ENCODE data around the gene UNCX. TPM values are rescaled to one million over a fixed set of nuclear protein-coding genes. Genes with fewer than 3 reads are reported as not detected.

UNCX gene
- total and polyA plus RNA-seq, 9 of the 15 experiments (the other 6 are each of a cell fraction or from before 2014, with no cell fraction given), result not detected

DNA sequence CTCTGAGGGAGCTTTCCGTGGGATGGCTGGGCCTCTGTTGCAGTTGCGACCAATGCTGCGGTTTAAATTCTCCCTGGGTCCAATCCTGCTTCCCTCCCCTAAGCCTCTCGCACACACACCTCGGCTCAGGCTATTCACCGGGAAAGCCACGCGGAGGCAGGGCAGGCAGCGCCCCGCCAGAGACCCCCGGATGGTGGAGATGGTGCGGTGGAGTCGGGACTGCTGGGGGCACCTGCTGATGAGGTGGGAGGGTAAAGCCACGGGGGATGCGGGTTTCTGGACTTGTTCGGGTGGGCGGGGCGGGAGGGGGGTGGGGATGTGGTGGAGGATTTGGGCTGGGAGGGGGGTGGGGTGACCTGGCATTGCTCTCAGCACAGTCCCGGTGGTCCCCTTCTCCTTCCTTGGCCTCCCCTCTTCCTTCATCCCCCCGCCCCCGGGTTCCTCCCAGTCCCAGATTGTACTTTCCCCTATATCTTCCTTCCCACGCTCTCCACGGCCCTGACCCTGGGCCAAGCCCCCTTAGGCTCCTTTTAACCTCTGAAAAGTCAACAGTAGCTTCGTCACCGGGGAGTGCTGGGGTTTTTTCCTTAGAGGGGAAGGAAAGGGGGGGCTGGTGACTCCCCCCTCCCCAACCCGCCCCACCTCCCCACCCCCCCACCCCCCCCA lies 16.4 kb downstream of the UNCX start:
- ChIA-PET POLR2A (interaction anchor here (0.5 kb wide), 1 partner anchor 114 kb away, joined by 3 read pairs; no protein-coding TSS in a partner anchor), CTCF (ENCODE audit: low intra/inter-chr PET ratio) (no interaction called here)
- peaks cover 2 to 52% of the 10 kb centered on the region in 2 experiments; a peak in 2 of 5 replicates for H3K4me1 ChIP-seq (replicated peaks in 1 of 2; ENCODE audit: control insufficient read depth in 2 of 2, insufficient read depth in 2 of 2, low read length in 2 of 2)
- H3K9ac ChIP-seq (ENCODE audit: insufficient read depth in 1 of 2, low read depth in 2 of 2, low read length in 2 of 2), result no peak overlapping the region
- H3K79me2 ChIP-seq (ENCODE audit: control insufficient read depth, insufficient read depth, low read length), result no peaks in the 10 kb centered on the region
- BruUV-seq (replicated peaks), result no TSS peak
- no peak overlapping the region for H3K4me3 ChIP-seq
- peaks cover 54 to 82% of the 10 kb centered on the region in 2 experiments for H3K27me3 ChIP-seq (ENCODE audit: control insufficient read depth in 2 of 2, insufficient read depth in 2 of 2, low read length in 2 of 2)
- DNase-seq (ENCODE audit: extremely low read depth in 1 of 4, low spot score in 3 of 4) (no peak), FAIRE-seq (no peak), ATAC-seq (no peak)
- intact Hi-C loops (cut with micrococcal nuclease), result no loop called here
- no peak for TF ChIP-seq NCOA6 (IDR thresholded peaks at IDR 0.05)
- no peak overlapping the region for H3K27ac ChIP-seq (ENCODE audit: extremely low read depth, low read depth, low read length)
- no peaks in the 10 kb centered on the region for H3K36me3 ChIP-seq (ENCODE audit: control insufficient read depth, insufficient read depth, low read length)
- in situ Hi-C loops (cut with MboI), result no loop called here
- no peaks in the 10 kb centered on the region for H3K9me3 ChIP-seq (replicated peaks; ENCODE audit: control insufficient read depth, insufficient read depth, low read depth, low read length)
- peaks cover 22% of the 10 kb centered on the region for H4K20me1 ChIP-seq (replicated peaks; ENCODE audit: control insufficient read depth, insufficient read depth, low read length)
- H3K9me1 ChIP-seq (ENCODE audit: control insufficient read depth, insufficient read depth, low read length), result no peaks in the 10 kb centered on the region
- WGBS (ENCODE audit: insufficient coverage, low coverage, missing lambda C conversion rate), result 7% methylated on average over 13 of the region's 26 CpGs
- no peak overlapping the region for H2AFZ ChIP-seq (ENCODE audit: low read depth, low read length)
- no peak overlapping the region for H3K4me2 ChIP-seq (ENCODE audit: insufficient read depth, low read length)

DNA sequence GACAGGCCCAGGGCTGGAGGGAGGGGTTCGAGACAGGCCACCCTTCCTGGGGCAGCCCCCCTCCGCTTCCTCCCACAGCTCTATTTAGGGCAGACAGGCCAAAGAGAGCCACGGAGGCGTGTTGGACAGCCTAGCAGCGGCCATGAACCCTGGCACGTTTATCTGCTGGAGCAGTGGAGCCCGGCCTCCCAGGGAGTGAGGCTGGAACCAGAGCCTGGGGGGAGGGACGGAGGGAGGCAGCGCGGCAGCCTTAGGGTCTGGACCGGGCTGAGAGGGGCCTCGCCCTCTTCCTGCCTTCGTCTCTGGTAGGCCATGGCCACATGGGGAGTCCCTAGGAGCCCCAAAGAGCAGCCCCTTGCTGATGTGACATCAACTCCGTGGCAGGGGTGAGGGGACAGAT lies 17.1 kb downstream of the UNCX start:
- H3K27ac ChIP-seq (ENCODE audit: extremely low read depth, low read depth, low read length), result no peak overlapping the region
- no peak overlapping the region for H3K4me2 ChIP-seq (ENCODE audit: insufficient read depth, low read length)
- DNase-seq (ENCODE audit: extremely low read depth in 1 of 4, low spot score in 3 of 4) (no peak), ATAC-seq (no peak), FAIRE-seq (no peak)
- H3K4me3 ChIP-seq, result no peak overlapping the region
- no peak overlapping the region for H2AFZ ChIP-seq (ENCODE audit: low read depth, low read length)
- TF ChIP-seq PTRF (tag; IDR thresholded peaks at IDR 0.05), result no peak
- TF ChIP-seq HDAC3 (IDR thresholded peaks at IDR 0.05; ENCODE audit: borderline replicate concordance, partially characterized antibody), result no peak
- no peak for TF ChIP-seq TEAD4 (IDR thresholded peaks at IDR 0.05; ENCODE audit: low read length)
- no peak for TF ChIP-seq TEAD4 (CRISPR knock-in tag; IDR thresholded peaks at IDR 0.05; ENCODE audit: borderline replicate concordance)
- TF ChIP-seq GTF2F1 (IDR thresholded peaks at IDR 0.05; ENCODE audit: low read depth, low read length), result no peak
- TF ChIP-seq FOSL1 (tag; conservative IDR thresholded peaks at IDR 0.05), result no peak
- TF ChIP-seq, protein P1, sequence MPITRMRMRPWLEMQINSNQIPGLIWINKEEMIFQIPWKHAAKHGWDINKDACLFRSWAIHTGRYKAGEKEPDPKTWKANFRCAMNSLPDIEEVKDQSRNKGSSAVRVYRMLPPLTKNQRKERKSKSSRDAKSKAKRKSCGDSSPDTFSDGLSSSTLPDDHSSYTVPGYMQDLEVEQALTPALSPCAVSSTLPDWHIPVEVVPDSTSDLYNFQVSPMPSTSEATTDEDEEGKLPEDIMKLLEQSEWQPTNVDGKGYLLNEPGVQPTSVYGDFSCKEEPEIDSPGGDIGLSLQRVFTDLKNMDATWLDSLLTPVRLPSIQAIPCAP (CRISPR knock-in tag; IDR thresholded peaks at IDR 0.05; ENCODE audit: borderline replicate concordance), result no peak
- no peak for TF ChIP-seq POLR2G (IDR thresholded peaks at IDR 0.05; ENCODE audit: low read depth, low read length)
- H3K27me3 ChIP-seq (ENCODE audit: control insufficient read depth in 2 of 2, insufficient read depth in 2 of 2, low read length in 2 of 2), result peaks cover 53 to 81% of the 10 kb centered on the region in 2 experiments
- no peaks in the 10 kb centered on the region for H3K36me3 ChIP-seq (ENCODE audit: control insufficient read depth, insufficient read depth, low read length)
- no peaks in the 10 kb centered on the region for H3K9me1 ChIP-seq (ENCODE audit: control insufficient read depth, insufficient read depth, low read length)
- intact Hi-C loops (cut with micrococcal nuclease) (no loop called here), in situ Hi-C loops (cut with MboI) (no loop called here)
- ChIA-PET CTCF (ENCODE audit: low intra/inter-chr PET ratio) (no interaction called here), POLR2A (interaction anchor here (1.3 kb wide), 1 partner anchor 10 kb away, joined by 3 read pairs; no protein-coding TSS in a partner anchor)
- H3K79me2 ChIP-seq (ENCODE audit: control insufficient read depth, insufficient read depth, low read length), result no peaks in the 10 kb centered on the region
- WGBS (ENCODE audit: insufficient coverage, low coverage, missing lambda C conversion rate), result 2% methylated on average over 11 of the region's 14 CpGs
- H3K9me3 ChIP-seq (replicated peaks; ENCODE audit: control insufficient read depth, insufficient read depth, low read depth, low read length), result no peaks in the 10 kb centered on the region
- BruUV-seq (replicated peaks), result no TSS peak
- H4K20me1 ChIP-seq (replicated peaks; ENCODE audit: control insufficient read depth, insufficient read depth, low read length), result peaks cover 19% of the 10 kb centered on the region
- H3K4me1 ChIP-seq (replicated peaks in 1 of 2; ENCODE audit: control insufficient read depth in 2 of 2, insufficient read depth in 2 of 2, low read length in 2 of 2), result peaks cover 2 to 53% of the 10 kb centered on the region in 2 experiments; a peak in 2 of 5 replicates
- no peak overlapping the region for H3K9ac ChIP-seq (ENCODE audit: insufficient read depth in 1 of 2, low read depth in 2 of 2, low read length in 2 of 2)
